Measurements from ENCODE around the gene ALX4. TPM values are rescaled to one million over a fixed set of nuclear protein-coding genes. Genes with fewer than 3 reads are reported as not detected.
A peak's percentile ranks its signal among the peaks of the same experiment; 100 is the strongest.

The ALX4 gene
- total and polyA plus RNA-seq, 5 donors from 2014 or later, result not detected

DNA sequence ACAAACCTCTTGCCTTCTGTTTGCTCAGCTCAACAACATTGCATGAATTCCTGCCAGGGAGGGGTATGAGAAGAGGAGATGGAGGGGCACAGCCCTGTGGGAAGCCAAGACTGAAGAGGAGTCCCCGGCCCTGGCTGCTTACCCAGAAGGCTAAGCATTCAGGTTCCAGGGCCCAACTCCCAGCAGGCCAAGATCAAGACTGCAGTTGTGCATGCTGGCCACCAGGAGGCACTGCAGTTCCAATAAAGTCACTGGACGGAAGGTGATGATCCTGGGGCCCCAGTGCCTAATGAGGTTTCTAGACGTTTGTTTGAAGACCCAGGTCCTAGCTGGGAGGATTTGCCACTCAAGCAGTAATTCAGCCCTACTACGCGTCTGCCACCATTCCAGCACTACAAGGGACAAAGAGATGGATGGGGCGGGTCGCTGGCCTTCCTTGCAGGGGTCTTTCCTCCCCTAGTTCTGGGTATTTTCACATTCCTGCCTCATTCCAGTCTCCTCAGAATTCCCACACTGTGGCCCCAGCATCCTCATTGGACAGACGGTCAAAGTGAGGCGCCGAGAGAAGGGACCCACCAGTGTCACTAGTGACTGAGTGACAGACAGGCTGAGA lies 23.6 kb downstream of the ALX4 start:
- DNase-seq (peak; percentile 27 to 72 (median 37)), ATAC-seq (ENCODE audit: low read depth in 2 of 2) (peak; percentile 57 to 58)
- no peak overlapping the region for H3K27ac Mint-ChIP-seq
- Histone ChIP-seq H3K27me3 (ENCODE audit: control insufficient read depth, insufficient read depth, low read length) (no peaks in the 10 kb centered on the region), H3K36me3 (ENCODE audit: control insufficient read depth, insufficient read depth, low read length) (no peaks in the 10 kb centered on the region), H3K27ac (ENCODE audit: insufficient read depth, low read length, poor library complexity, severe bottlenecking) (no peak overlapping the region), H3K4me3 (ENCODE audit: low read depth, low read length) (no peak overlapping the region), H3K9me3 (ENCODE audit: control insufficient read depth in 2 of 2, low read length in 2 of 2) (no peaks in the 10 kb centered on the region), H3K4me1 (ENCODE audit: control insufficient read depth, insufficient read depth, low read length, poor library complexity, severe bottlenecking) (no peaks in the 10 kb centered on the region)
- no peak overlapping the region for H3K4me3 Mint-ChIP-seq
- peaks cover 0 to 1% (median 0%) of the 10 kb centered on the region in 4 donors for H3K4me1 Mint-ChIP-seq
- no peaks in the 10 kb centered on the region for H3K9me3 Mint-ChIP-seq
- no peaks in the 10 kb centered on the region for H3K27me3 Mint-ChIP-seq
- H3K36me3 Mint-ChIP-seq, result no peaks in the 10 kb centered on the region

DNA sequence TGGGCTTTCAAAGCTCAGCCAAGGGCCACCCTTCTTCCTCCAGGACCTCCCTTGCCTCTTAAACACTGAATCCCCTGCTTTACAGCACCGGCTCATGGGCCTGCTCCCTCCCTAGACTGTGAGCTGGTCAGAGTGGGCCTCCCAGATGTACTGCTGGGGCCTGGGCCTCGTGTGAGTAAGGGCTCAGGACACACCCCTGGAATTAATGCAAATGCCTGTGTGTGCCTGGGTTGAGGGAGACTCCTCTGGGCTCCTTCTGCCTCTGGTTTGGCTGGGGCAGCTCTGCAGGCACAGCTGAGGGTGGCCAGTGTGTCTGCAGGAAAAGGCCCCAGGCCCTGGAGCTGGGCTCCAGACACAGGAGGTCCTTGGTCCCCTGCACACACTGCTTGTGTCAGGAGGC lies 24.2 kb downstream of the ALX4 start:
- H3K9me3 ChIP-seq (ENCODE audit: control insufficient read depth in 2 of 2, low read length in 2 of 2), result no peaks in the 10 kb centered on the region
- no peak for ATAC-seq (ENCODE audit: low read depth in 2 of 2)
- no peak for DNase-seq
- H3K9me3 Mint-ChIP-seq, result no peaks in the 10 kb centered on the region
- H3K4me1 ChIP-seq (ENCODE audit: control insufficient read depth, insufficient read depth, low read length, poor library complexity, severe bottlenecking), result no peaks in the 10 kb centered on the region
- H3K27me3 ChIP-seq (ENCODE audit: control insufficient read depth, insufficient read depth, low read length), result no peaks in the 10 kb centered on the region
- H3K36me3 ChIP-seq (ENCODE audit: control insufficient read depth, insufficient read depth, low read length), result no peaks in the 10 kb centered on the region
- peaks cover 0 to 1% (median 0%) of the 10 kb centered on the region in 4 donors for H3K4me1 Mint-ChIP-seq
- H3K4me3 Mint-ChIP-seq, result no peak overlapping the region
- H3K27ac Mint-ChIP-seq, result no peak overlapping the region
- no peaks in the 10 kb centered on the region for H3K36me3 Mint-ChIP-seq
- H3K27ac ChIP-seq (ENCODE audit: insufficient read depth, low read length, poor library complexity, severe bottlenecking), result no peak overlapping the region
- no peaks in the 10 kb centered on the region for H3K27me3 Mint-ChIP-seq
- H3K4me3 ChIP-seq (ENCODE audit: low read depth, low read length), result no peak overlapping the region

DNA sequence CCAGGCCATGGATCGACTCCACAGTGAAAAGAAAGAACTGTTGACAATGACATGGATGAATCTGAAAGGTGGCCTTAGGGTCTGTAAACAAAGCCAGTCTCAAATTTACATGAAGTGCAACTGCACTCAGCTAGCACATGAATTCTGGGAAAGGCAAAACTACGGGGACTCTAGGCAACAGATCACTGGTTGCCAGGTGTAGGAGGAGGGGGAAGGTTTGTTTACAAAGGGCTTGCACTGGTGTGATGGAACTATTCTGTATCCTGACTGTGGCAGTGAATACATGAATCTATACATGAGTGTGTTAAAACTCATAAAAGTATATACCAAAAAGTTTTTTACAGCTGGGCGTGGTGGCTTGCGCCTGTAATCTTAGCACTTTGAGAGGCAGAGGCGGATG lies 27.3 kb downstream of the ALX4 start:
- Histone ChIP-seq H3K4me1 (ENCODE audit: control insufficient read depth, insufficient read depth, low read length, poor library complexity, severe bottlenecking) (no peaks in the 10 kb centered on the region), H3K27ac (ENCODE audit: insufficient read depth, low read length, poor library complexity, severe bottlenecking) (no peak overlapping the region), H3K36me3 (ENCODE audit: control insufficient read depth, insufficient read depth, low read length) (no peaks in the 10 kb centered on the region), H3K9me3 (ENCODE audit: control insufficient read depth in 2 of 2, low read length in 2 of 2) (no peaks in the 10 kb centered on the region), H3K4me3 (ENCODE audit: low read depth, low read length) (no peak overlapping the region), H3K27me3 (ENCODE audit: control insufficient read depth, insufficient read depth, low read length) (no peaks in the 10 kb centered on the region)
- Mint-ChIP-seq H3K27ac (no peak overlapping the region), H3K4me3 (no peak overlapping the region), H3K4me1 (peaks cover 0 to 1% (median 0%) of the 10 kb centered on the region in 4 donors), H3K9me3 (no peaks in the 10 kb centered on the region), H3K36me3 (no peaks in the 10 kb centered on the region), H3K27me3 (no peaks in the 10 kb centered on the region)
- ATAC-seq (ENCODE audit: low read depth in 2 of 2) (no peak), DNase-seq (no peak)

DNA sequence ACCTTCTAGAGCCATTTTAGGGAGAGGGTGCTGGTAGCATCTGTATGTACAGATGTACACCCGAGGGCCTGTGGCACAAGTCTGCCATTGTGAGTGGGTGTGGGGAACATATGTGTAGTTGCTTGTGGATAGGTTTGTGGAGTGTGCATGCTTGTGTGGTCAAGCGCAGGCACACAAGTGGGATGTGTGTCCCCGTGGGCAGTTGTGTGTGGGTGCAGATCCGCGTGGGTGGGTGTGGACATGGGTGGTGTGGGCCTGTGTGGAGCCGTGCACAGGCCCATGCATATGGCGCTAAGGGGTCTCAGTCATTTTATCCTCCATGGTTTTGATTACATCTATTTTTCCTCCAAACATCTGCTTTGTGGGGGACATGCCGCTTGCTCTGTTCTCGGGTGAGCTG lies 28.8 kb downstream of the ALX4 start:
- H3K27me3 Mint-ChIP-seq, result no peaks in the 10 kb centered on the region
- no peaks in the 10 kb centered on the region for H3K9me3 Mint-ChIP-seq
- no peaks in the 10 kb centered on the region for H3K27me3 ChIP-seq (ENCODE audit: control insufficient read depth, insufficient read depth, low read length)
- H3K4me3 ChIP-seq (ENCODE audit: low read depth, low read length), result no peak overlapping the region
- no peak overlapping the region for H3K4me3 Mint-ChIP-seq
- ATAC-seq (ENCODE audit: low read depth in 2 of 2) (no peak), DNase-seq (no peak)
- no peaks in the 10 kb centered on the region for H3K4me1 ChIP-seq (ENCODE audit: control insufficient read depth, insufficient read depth, low read length, poor library complexity, severe bottlenecking)
- no peak overlapping the region for H3K27ac ChIP-seq (ENCODE audit: insufficient read depth, low read length, poor library complexity, severe bottlenecking)
- H3K36me3 ChIP-seq (ENCODE audit: control insufficient read depth, insufficient read depth, low read length), result no peaks in the 10 kb centered on the region
- H3K36me3 Mint-ChIP-seq, result no peaks in the 10 kb centered on the region
- H3K27ac Mint-ChIP-seq, result no peak overlapping the region
- H3K4me1 Mint-ChIP-seq, result peaks cover 0 to under 1% (median 0%) of the 10 kb centered on the region in 4 donors
- no peaks in the 10 kb centered on the region for H3K9me3 ChIP-seq (ENCODE audit: control insufficient read depth in 2 of 2, low read length in 2 of 2)

DNA sequence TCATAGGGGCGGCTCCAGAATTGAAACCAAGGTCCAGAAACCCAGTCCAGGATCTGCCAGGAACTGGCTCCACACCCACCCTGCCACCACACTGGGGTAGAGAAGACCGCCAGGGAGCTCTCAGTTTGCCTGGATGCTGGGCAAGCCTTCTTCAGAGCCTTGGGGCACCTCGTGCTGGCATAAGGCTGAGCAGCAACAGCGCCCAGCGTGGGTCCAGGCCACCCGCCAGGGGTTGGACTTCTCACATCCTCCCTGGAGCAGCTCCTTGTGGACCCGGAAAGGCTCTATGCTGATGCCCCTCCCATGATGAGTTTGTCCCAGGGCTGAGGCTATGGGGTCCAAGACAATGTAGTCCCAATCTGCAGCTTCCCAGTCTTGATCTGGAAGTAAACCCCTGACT lies 29.7 kb downstream of the ALX4 start:
- no peak overlapping the region for H3K4me3 Mint-ChIP-seq
- ATAC-seq (ENCODE audit: low read depth in 2 of 2), result no peak
- Histone ChIP-seq H3K27me3 (ENCODE audit: control insufficient read depth, insufficient read depth, low read length) (no peaks in the 10 kb centered on the region), H3K4me3 (ENCODE audit: low read depth, low read length) (no peak overlapping the region), H3K27ac (ENCODE audit: insufficient read depth, low read length, poor library complexity, severe bottlenecking) (no peak overlapping the region), H3K9me3 (ENCODE audit: control insufficient read depth in 2 of 2, low read length in 2 of 2) (no peaks in the 10 kb centered on the region), H3K36me3 (ENCODE audit: control insufficient read depth, insufficient read depth, low read length) (no peaks in the 10 kb centered on the region), H3K4me1 (ENCODE audit: control insufficient read depth, insufficient read depth, low read length, poor library complexity, severe bottlenecking) (no peaks in the 10 kb centered on the region)
- H3K27ac Mint-ChIP-seq, result no peak overlapping the region
- no peak for DNase-seq
- H3K36me3 Mint-ChIP-seq, result no peaks in the 10 kb centered on the region
- H3K9me3 Mint-ChIP-seq, result no peaks in the 10 kb centered on the region
- no peaks in the 10 kb centered on the region for H3K4me1 Mint-ChIP-seq
- no peaks in the 10 kb centered on the region for H3K27me3 Mint-ChIP-seq

DNA sequence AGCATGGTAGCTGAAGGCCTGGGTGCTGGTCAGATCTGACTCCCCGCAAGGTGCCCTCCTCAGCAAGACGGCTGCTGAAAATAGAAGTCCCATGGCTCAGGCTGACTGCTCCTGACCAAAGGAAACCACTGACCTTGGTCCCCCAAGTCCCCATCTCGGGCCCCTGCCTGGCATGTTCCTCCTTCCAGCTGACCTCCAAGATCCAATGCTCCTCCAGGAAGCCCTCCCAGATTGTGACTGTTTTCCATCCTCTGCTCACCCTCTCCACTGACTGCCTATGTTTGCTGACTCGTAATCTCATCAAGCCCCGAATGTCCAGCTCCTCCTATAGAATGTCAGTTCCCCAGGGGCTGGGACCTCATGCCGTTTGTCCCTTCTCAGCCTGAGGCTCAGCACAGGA lies 30.5 kb downstream of the ALX4 start:
- Mint-ChIP-seq H3K9me3 (no peaks in the 10 kb centered on the region), H3K27me3 (no peaks in the 10 kb centered on the region), H3K4me3 (no peak overlapping the region), H3K36me3 (no peaks in the 10 kb centered on the region), H3K27ac (no peak overlapping the region), H3K4me1 (no peaks in the 10 kb centered on the region)
- no peak for ATAC-seq (ENCODE audit: low read depth in 2 of 2)
- no peak overlapping the region for H3K27ac ChIP-seq (ENCODE audit: insufficient read depth, low read length, poor library complexity, severe bottlenecking)
- H3K27me3 ChIP-seq (ENCODE audit: control insufficient read depth, insufficient read depth, low read length), result no peaks in the 10 kb centered on the region
- no peaks in the 10 kb centered on the region for H3K36me3 ChIP-seq (ENCODE audit: control insufficient read depth, insufficient read depth, low read length)
- DNase-seq, result no peak
- no peaks in the 10 kb centered on the region for H3K9me3 ChIP-seq (ENCODE audit: control insufficient read depth in 2 of 2, low read length in 2 of 2)
- H3K4me3 ChIP-seq (ENCODE audit: low read depth, low read length), result no peak overlapping the region
- H3K4me1 ChIP-seq (ENCODE audit: control insufficient read depth, insufficient read depth, low read length, poor library complexity, severe bottlenecking), result no peaks in the 10 kb centered on the region

DNA sequence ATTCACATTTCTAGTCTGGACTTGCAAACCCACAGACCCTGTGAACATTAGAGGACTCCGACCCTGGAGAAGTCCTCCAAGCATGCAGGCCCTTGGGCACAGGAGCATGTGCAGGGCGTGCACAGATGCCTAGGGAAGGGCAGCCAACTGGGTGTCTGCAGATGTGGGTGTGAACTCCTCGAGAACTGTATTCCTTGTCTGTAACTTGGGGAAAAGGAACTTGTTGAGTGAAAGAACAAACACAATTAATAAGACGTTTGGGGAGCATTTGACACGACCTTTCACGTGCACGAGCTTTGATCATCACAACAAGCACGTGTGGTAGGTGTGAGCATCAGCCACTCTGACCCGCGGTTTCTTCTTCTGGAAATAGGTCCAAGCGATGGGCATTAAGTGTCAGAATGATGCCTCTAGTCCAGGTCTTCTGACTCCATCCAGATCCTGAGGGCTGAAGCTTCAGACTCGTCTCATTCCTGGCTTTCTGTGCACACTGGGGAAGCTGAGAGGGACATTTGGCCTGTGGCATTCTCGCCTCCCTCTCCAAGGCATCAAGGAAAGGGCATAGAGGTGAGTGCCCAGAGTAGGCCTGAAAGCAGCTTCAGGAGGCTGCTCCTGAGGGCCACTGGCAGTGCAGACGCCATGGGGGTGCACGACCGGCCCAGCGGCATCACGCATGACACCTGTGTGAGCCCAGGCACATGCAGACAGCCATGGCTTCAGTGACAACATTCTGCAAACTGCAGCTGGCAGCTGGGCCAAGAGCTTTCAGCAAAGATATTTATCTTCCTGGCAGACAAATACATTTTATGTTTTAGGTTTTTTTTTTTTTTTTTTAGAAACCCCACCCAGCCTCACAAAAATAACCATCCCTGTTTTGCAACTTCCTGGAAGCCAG lies 32.5 kb downstream of the ALX4 start:
- H3K36me3 Mint-ChIP-seq, result no peaks in the 10 kb centered on the region
- peaks cover 4% of the 10 kb centered on the region for H3K27me3 Mint-ChIP-seq
- H3K9me3 Mint-ChIP-seq, result no peaks in the 10 kb centered on the region
- no peaks in the 10 kb centered on the region for H3K4me1 Mint-ChIP-seq
- no peak overlapping the region for H3K4me3 Mint-ChIP-seq
- ATAC-seq (ENCODE audit: low read depth in 2 of 2), result no peak
- no peaks in the 10 kb centered on the region for H3K4me1 ChIP-seq (ENCODE audit: control insufficient read depth, insufficient read depth, low read length, poor library complexity, severe bottlenecking)
- peak in 1 of 3 donors; percentile 6 for DNase-seq
- no peak overlapping the region for H3K27ac ChIP-seq (ENCODE audit: insufficient read depth, low read length, poor library complexity, severe bottlenecking)
- no peaks in the 10 kb centered on the region for H3K27me3 ChIP-seq (ENCODE audit: control insufficient read depth, insufficient read depth, low read length)
- H3K36me3 ChIP-seq (ENCODE audit: control insufficient read depth, insufficient read depth, low read length), result no peaks in the 10 kb centered on the region
- H3K9me3 ChIP-seq (ENCODE audit: control insufficient read depth in 2 of 2, low read length in 2 of 2), result no peaks in the 10 kb centered on the region
- H3K4me3 ChIP-seq (ENCODE audit: low read depth, low read length), result no peak overlapping the region
- H3K27ac Mint-ChIP-seq, result no peak overlapping the region

Data from CD4-positive, CD25-positive, alpha-beta regulatory T cell (primary cell).